ENCODE measurements around the gene DOC2B. TPM values are rescaled to one million over a fixed set of nuclear protein-coding genes. Genes with fewer than 3 reads are reported as not detected.

Gene DOC2B
- total RNA-seq, 1 experiment from 2014 or later: 15.2 TPM

DNA sequence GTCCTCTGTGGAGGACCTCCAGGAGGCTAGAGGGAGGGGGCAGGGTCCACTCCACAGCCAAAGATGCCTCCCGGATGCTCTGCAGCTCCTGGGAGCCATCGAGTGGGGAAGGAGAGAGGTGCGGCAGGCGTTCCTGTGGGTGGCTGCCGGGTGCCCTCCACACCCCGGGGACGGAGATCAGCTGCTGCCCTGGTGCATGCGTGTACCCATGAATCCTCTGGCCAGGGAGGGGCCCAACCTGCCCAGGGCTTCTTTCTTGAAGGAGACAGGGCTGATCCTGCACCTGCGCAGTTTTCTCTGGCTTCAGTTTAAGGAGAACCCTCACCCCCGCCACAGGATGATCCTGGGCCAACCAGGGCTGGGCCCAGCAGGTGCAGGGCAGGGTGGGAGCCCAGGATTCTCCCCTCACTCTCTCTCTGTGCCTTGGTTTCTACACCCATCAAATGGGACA, 33.5 kb upstream of the DOC2B start (continued):
- no peak for TF ChIP-seq ZFX (IDR thresholded peaks at IDR 0.05)
- TF ChIP-seq, protein P1, sequence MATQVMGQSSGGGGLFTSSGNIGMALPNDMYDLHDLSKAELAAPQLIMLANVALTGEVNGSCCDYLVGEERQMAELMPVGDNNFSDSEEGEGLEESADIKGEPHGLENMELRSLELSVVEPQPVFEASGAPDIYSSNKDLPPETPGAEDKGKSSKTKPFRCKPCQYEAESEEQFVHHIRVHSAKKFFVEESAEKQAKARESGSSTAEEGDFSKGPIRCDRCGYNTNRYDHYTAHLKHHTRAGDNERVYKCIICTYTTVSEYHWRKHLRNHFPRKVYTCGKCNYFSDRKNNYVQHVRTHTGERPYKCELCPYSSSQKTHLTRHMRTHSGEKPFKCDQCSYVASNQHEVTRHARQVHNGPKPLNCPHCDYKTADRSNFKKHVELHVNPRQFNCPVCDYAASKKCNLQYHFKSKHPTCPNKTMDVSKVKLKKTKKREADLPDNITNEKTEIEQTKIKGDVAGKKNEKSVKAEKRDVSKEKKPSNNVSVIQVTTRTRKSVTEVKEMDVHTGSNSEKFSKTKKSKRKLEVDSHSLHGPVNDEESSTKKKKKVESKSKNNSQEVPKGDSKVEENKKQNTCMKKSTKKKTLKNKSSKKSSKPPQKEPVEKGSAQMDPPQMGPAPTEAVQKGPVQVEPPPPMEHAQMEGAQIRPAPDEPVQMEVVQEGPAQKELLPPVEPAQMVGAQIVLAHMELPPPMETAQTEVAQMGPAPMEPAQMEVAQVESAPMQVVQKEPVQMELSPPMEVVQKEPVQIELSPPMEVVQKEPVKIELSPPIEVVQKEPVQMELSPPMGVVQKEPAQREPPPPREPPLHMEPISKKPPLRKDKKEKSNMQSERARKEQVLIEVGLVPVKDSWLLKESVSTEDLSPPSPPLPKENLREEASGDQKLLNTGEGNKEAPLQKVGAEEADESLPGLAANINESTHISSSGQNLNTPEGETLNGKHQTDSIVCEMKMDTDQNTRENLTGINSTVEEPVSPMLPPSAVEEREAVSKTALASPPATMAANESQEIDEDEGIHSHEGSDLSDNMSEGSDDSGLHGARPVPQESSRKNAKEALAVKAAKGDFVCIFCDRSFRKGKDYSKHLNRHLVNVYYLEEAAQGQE (IDR thresholded peaks at IDR 0.05; ENCODE audit: low read depth): no peak
- no peak for TF ChIP-seq ELF1 (IDR thresholded peaks at IDR 0.05; ENCODE audit: borderline replicate concordance, low read depth)

DNA sequence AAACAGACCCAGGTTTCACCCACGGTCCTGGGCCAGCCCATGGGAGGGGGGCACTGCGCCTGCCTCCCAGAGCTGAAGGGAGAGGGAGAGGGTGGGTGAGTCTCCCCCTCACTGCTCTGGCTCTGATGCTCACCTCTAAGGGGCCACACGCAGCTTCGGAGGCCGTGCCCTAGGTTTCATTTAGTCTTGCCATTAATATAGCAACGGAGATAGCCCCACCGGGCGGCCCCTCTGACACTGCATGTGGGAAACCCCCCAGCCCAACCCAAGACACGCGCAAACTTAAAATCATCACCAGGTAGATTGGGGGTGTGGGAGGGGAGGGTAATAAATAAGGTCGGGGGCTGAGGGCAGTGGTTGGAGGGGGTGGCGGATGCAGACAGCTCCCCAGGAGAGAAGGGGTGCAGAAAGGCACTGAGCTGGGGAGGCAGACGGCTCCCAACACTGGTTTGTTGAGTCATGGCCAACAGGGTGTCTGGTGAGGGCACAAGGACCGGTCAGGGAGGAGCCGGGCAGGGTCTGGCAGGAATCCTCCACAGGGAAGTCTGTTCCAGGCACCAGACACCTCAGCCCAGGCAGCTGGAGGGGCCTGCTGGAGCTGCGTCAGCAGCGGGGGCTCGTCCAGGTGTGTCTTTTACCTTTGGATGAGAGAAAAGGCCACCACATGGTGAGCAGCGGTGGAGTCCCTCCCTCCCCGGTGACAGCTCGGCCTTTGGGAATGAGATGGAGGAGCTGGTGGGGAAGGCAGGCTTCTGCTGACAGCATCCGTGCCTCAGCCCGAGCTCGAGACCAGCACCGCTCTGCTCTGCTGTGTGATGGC, 32.0 kb upstream of the DOC2B start:
- intact Hi-C loops (cut with micrococcal nuclease): no loop called here
- no peak for DNase-seq (ENCODE audit: low read depth, low spot score)
- no peak for ATAC-seq
- no peak for TF ChIP-seq ELF1 (IDR thresholded peaks at IDR 0.05; ENCODE audit: borderline replicate concordance, low read depth)
- TF ChIP-seq ZFX (IDR thresholded peaks at IDR 0.05): no peak
- no peak for TF ChIP-seq FOSL1 (IDR thresholded peaks at IDR 0.05; ENCODE audit: low read depth)
- TF ChIP-seq CBX3 (IDR thresholded peaks at IDR 0.05; ENCODE audit: low read depth): no peak
- TF ChIP-seq, protein P1 (IDR thresholded peaks at IDR 0.05; ENCODE audit: low read depth): no peak
- TF ChIP-seq, protein P2, sequence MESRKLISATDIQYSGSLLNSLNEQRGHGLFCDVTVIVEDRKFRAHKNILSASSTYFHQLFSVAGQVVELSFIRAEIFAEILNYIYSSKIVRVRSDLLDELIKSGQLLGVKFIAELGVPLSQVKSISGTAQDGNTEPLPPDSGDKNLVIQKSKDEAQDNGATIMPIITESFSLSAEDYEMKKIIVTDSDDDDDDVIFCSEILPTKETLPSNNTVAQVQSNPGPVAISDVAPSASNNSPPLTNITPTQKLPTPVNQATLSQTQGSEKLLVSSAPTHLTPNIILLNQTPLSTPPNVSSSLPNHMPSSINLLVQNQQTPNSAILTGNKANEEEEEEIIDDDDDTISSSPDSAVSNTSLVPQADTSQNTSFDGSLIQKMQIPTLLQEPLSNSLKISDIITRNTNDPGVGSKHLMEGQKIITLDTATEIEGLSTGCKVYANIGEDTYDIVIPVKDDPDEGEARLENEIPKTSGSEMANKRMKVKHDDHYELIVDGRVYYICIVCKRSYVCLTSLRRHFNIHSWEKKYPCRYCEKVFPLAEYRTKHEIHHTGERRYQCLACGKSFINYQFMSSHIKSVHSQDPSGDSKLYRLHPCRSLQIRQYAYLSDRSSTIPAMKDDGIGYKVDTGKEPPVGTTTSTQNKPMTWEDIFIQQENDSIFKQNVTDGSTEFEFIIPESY (IDR thresholded peaks at IDR 0.05; ENCODE audit: extremely low read depth, insufficient replicate concordance, low read length): no peak
- no peak for TF ChIP-seq SP1 (IDR thresholded peaks at IDR 0.05; ENCODE audit: low read depth)
- no peak for TF ChIP-seq EZH2 (IDR thresholded peaks at IDR 0.05)
- TF ChIP-seq JUND (IDR thresholded peaks at IDR 0.05): no peak
- TF ChIP-seq, protein P3, sequence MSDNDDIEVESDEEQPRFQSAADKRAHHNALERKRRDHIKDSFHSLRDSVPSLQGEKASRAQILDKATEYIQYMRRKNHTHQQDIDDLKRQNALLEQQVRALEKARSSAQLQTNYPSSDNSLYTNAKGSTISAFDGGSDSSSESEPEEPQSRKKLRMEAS (IDR thresholded peaks at IDR 0.05): no peak
- TF ChIP-seq SIN3A (IDR thresholded peaks at IDR 0.05; ENCODE audit: low read depth): no peak
- no peak for TF ChIP-seq CEBPB (IDR thresholded peaks at IDR 0.05; ENCODE audit: low read depth)
- TF ChIP-seq TCF7L2 (IDR thresholded peaks at IDR 0.05; ENCODE audit: borderline replicate concordance, extremely low read depth, insufficient read depth, insufficient read length): no peak
- TF ChIP-seq SRF (IDR thresholded peaks at IDR 0.05; ENCODE audit: low read depth): no peak
- no peak for TF ChIP-seq ZNF274 (IDR thresholded peaks at IDR 0.05; ENCODE audit: low read depth, low read length)

More for the DNA sequence above, 32.0 kb upstream of the DOC2B start:
- Histone ChIP-seq H2AFZ (ENCODE audit: low read depth, low read length, poor library complexity, severe bottlenecking) (no peak overlapping the region), H3K9me3 (ENCODE audit: control insufficient read depth in 1 of 2, insufficient read depth in 1 of 2, low read depth in 1 of 2, low read length in 2 of 2) (no peaks in the 10 kb centered on the region), H3K27me3 (ENCODE audit: insufficient read depth, low read length) (no peaks in the 10 kb centered on the region), H3K4me2 (ENCODE audit: low read length) (no peak overlapping the region), H3K9ac (ENCODE audit: low read length) (no peak overlapping the region), H3K79me2 (ENCODE audit: insufficient read depth, low read length) (no peaks in the 10 kb centered on the region), H3K9me2 (ENCODE audit: insufficient read depth) (no peaks in the 10 kb centered on the region), H4K20me1 (ENCODE audit: insufficient read depth) (no peaks in the 10 kb centered on the region), H3K4me1 (ENCODE audit: control insufficient read depth in 1 of 2, insufficient read depth in 2 of 2, low read length in 2 of 2) (peaks cover 0 to 10% of the 10 kb centered on the region in 2 experiments; a peak in 1 of 4 replicates), H3K27ac (ENCODE audit: low read depth, low read length) (no peak overlapping the region), H3K4me3 (replicated peaks in 1 of 2; ENCODE audit: low read depth in 1 of 2, low read length in 2 of 2) (no peak overlapping the region), H3K36me3 (ENCODE audit: control insufficient read depth in 1 of 2, insufficient read depth in 2 of 2, low read length in 2 of 2) (no peaks in the 10 kb centered on the region)
- ChIA-PET CTCF (no interaction called here), POLR2A (no interaction called here), RAD21 (ENCODE audit: low non-redundant PET in 1 of 2, low total read pairs in 2 of 2, uncharacterized antibody in 2 of 2, unreplicated experiment in 2 of 2) (no interaction called here)
- BruUV-seq (replicated peaks): no TSS peak

Measured in HCT116 (cell line).